OCI-LY7 (cell line): ENCODE measurements around the gene PITPNC1.

ENCODE experiments used
- CTCF ChIP-seq: fragments of 200-600 bp; sonication (generic); conservative IDR thresholded peaks from 2 replicates; pipeline ENCODE4 v1.5.1; 2014; ENCODE audit warnings: mild to moderate bottlenecking, antibody characterized with exemption, low read length, moderate library complexity, mixed read lengths
- EZH2phosphoT487 ChIP-seq: fragments of 200-600 bp; sonication (generic); IDR thresholded peaks from 2 replicates; pipeline ENCODE4 v1.6.1; 2018; ENCODE audit warnings: low read depth, borderline replicate concordance, mild to moderate bottlenecking, mixed run types, antibody characterized with exemption, low read length, moderate library complexity, mixed read lengths

GRCh38 chr17:67526700-67527099, 149.6 kb downstream of the PITPNC1 start:
- TF ChIP-seq CTCF (no peak), EZH2phosphoT487 (no peak)
